Measurements from ENCODE around the gene MDK. TPM values are rescaled to one million over a fixed set of nuclear protein-coding genes. Genes with fewer than 3 reads are reported as not detected.

Gene MDK
- 157 and 177 TPM in 2 replicates for total RNA-seq (2014; rRNA removed; shearing (Covaris generic))

GRCh38 chr11:46381048-46381818 lies at the start of gene MDK:
TSS of gene MDK (plus strand) at chr11:46381669. CDS start at chr11:46382058, 389 bp downstream.
- peak; percentile 49 for DNase-seq (ENCODE audit: low read depth)

DNA sequence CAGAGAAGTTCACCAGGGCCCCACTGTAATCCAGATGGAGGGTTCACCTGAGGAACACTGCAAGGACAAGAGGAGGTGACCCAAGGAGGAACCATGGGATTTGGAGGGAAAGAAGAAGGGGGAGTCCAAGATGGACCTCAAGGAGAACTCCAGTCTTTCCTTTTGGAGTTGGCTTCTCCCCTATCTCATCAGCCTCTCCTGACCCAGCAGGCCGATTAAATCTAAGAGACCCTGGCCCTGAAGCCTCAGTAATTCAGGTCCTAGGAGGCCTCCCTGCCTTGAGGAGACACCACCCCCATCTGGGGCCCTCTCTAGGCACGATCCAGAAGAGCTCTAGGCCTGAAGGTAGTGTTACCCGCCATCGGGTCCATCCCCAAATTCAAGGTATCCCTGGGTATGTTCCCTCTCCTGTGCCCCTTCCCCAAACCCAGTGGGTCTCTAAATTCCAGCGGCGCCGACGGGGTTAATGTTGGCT lies 49.3 kb upstream of the MDK start:
- no peak for DNase-seq (ENCODE audit: low read depth)

- DNase-seq (ENCODE audit: low read depth), result no peak
Observed at GRCh38 chr11:46332568-46333393, 48.7 kb upstream of the MDK start.

DNA sequence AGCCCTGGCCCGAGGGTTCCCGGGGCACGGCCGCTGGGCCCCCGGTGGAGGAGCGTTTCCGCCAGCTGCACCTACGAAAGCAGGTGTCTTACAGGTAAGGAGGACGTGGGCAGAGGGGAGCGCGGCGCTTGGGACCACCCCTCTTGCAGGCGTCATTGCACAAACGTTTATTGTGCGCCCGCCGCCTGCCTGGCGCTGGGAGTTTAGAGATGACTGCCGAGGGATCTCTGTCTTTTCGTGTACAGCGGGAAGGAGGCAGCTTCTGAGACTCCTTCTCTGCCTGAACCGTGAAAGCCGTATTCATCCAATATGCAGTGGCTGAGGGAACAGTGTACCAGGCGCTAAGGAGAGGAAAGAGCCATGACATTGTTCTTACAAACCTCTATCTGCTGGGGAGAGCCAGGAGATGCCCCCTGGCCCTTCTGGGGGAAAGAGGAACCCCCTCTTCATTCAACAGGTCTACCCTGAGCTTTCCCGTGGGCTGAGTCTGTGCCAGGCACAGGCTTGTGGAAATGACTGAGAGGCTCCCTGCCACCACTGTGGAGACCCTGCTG lies 48.0 kb upstream of the MDK start:
- DNase-seq (ENCODE audit: low read depth), result no peak

GRCh38 chr11:46334211-46334610 lies 47.3 kb upstream of the MDK start:
- DNase-seq (ENCODE audit: low read depth), result no peak

- no peak for DNase-seq (ENCODE audit: low read depth)
Observed at GRCh38 chr11:46335271-46335670, 46.2 kb upstream of the MDK start.

- no peak for DNase-seq (ENCODE audit: low read depth)
Observed at GRCh38 chr11:46335890-46336562, 45.4 kb upstream of the MDK start.

DNA sequence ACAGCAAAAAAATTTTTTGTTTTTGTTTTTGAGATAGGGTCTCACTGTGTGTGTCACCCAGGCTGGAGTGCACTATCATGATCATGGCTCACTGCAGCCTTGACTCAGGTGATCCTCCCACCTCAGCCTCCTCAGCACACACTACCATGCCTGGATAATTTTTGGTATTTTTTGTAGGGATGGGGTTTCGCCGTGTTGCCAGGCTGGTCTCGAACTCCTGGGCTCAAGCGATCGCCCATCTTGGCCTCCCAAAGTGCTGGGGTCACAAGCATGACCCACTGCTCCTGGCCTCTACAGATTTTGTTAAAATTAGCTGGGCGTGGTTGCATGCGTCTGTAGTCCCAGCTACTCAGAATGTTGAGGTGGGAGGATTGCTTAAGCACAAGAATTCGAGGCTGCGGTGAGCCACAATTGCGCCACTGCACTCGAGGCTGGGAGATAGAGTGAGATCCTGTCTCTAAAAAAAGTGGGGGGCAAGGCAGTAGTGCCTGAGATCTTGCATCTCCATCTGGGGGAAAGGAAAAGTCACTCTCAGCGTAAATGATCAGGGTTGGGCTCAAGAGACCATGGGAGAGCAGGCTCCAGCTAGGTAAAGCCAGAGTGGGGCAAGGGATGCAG lies 44.8 kb upstream of the MDK start:
- DNase-seq (ENCODE audit: low read depth), result peak; percentile 57

DNA sequence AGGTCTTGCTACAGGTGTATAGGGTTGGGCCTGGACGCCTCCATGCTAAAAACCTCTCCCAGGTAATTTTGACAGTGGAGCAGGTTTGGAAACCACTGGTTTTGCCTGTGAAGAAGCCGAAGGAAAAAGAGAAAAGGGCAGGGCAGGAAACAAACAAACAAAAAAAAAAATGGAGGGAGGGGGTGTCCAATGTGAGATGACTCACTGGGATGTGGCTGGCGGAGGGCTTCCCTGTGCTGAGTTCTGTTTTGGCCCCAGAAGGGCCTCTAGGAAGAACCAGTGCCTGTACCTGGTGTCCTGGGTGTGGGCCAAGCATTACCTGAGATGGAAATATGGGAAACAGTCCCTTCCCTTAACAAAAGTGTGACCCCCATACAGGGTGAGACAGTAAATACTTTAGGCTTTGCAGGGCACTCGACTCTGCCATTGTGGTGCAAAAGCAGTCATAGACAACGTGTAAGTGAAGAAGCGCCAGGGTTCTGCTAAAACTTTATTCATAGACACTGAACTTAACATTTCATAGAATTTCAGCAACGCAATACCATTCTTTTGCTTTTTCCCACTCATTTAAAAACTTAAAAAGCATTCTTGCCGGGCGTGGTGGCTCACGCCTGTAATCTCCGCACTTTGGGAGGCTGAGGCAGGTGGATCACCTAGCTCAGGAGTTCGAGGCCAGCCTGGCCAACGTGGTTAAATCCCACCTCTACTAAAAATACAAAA lies 43.7 kb upstream of the MDK start:
- DNase-seq (ENCODE audit: low read depth), result no peak

DNA sequence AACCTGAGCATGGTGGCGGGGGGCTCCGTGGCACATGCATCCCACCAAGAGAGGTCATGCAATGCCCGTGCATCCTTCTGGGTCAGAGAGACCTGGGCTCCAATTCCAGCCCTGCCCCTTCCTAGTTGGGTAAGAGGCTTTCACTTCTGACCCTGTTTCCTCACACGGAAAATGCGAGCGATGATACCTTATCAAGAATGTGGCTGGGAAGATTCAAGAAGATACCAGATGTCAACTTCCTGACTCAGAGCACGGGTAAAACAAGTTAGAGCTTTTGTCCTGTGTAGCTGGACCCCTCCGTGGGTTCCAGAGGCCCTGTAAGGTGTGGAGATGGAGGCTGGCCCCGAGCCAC lies 42.9 kb upstream of the MDK start:
- DNase-seq (ENCODE audit: low read depth), result no peak

DNA sequence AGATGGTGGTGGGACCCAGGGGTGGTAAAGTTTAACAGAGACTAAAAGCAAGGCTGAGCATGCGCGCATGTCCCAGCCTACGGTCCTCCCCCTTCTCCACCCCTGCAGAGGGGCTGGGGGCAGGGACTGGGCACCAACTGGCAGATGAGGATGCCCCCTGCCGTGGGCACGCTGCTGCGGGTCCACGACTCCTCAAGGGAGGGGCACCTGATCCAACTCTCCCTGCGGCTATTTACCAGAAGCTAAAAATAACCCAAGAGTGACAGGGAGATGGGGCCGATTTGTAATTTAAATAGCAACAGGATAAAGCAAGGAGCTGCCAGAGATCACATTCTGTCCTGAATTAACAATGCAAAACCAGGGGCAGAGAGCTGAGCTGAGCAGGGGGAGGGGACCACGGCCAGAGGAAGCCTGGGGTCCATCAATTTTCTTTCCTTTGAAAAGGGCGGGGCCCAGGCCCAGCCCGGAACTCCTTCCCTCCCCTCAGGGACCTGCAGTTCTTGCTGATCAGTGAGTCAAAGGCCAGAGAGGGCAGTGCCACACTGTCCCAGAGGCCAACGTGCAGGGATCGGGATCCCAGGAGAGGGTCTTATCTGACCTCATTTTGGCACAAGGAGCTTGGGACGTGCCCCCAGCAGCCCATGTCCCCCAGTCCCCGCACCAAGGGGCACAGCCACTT lies 42.3 kb upstream of the MDK start:
- no peak for DNase-seq (ENCODE audit: low read depth)

DNA sequence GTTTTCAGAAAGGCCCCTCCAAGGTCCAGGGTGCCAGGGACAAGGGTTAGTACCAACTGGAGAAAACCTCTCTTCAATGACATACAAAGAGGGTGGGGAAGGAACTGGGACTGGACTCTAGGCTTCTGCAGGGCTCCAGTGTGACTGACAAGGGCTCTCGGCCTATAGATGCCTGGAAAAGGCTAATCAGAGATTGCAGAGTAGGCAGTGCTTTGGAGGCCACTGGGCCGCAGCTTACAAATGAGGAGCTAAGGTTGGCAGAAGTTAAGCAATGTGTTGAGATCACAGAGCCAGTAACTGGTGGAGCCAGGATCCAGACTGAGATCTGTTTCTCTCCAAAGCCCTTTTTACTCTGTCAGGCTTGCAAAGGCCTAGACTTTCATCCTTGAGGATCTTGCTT lies 41.7 kb upstream of the MDK start:
- no peak for DNase-seq (ENCODE audit: low read depth)

DNA sequence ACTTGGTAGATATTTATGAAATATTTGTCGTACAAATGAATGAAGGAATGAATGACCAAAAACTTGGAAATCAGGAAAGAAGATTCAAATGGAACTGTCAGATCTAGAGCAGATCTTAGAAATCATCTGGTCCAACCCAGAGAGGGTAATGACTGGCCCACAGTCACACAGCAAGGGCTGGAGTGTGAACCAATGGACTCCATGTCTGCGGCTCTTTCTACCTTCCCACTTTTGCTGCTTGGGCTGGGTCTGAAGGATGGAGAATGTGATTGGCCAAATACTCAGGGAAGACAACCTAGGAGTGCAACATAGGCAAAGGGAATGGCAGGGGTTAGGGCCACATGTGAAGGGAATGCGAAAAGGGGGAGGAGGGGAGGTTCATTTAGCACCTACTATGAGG lies 40.0 kb upstream of the MDK start:
- DNase-seq (ENCODE audit: low read depth), result no peak

DNA sequence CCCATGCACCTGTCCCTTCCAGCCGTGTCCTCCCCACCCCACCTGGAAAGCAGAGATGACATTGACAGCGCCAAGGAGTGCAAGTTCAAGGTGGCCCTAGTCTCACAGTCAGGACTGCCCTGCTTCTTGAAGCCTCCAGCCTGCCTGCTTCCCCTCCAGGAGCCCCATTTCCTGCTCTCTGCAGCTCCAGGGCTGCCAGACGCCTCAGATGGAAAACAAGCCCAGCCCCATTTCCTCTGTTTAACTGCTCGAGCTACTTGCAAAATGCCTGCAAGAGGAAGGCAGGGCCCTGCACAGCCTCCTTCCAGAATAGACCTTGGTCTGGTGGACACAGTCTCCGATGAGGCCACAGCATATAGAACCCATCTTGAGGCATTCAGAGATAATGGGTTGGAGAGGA lies 39.2 kb upstream of the MDK start:
- DNase-seq (ENCODE audit: low read depth), result no peak

DNA sequence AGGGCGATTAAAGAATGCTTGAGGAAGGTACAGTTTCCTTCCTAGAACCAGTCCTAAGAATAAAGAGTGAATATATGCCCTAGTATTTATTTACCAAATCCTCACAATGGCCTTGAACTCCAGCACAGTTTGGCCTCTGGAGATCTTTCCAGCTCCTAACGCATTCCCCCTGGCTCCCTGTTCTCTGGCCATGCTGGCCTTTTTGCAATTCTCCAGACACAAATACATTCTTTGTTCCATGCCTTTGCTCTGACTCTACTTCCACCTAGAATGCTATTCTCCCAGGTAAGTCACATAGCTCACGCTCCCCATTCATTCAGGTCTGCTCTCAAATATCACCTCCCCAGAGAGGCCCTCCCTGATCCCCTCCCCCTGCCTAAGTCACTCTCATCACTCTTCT lies 37.9 kb upstream of the MDK start:
- DNase-seq (ENCODE audit: low read depth), result no peak

DNA sequence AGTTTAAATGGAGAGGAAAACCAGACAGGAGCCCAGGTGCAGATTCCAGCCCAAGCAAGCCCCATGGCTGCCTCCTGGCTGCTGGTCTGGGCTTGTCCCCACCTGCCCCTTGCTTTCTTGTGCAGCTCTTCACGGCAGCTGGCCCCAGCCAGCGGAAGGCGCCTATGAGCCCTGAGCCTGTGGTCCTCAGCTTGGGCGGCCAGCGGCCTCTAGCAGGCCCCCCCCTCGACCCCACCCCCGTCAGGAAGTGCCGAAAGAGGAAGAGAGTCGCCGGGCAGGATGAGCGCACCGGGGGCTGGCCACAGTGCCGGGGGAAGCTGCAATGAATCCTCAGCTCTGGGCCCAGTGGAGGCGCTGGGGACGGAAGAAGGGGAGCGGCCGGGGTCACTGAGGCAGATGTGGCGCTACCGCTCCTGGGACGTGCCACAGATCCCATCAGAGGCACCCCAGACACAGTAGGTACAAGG lies 36.3 kb upstream of the MDK start:
- DNase-seq (ENCODE audit: low read depth), result no peak

DNA sequence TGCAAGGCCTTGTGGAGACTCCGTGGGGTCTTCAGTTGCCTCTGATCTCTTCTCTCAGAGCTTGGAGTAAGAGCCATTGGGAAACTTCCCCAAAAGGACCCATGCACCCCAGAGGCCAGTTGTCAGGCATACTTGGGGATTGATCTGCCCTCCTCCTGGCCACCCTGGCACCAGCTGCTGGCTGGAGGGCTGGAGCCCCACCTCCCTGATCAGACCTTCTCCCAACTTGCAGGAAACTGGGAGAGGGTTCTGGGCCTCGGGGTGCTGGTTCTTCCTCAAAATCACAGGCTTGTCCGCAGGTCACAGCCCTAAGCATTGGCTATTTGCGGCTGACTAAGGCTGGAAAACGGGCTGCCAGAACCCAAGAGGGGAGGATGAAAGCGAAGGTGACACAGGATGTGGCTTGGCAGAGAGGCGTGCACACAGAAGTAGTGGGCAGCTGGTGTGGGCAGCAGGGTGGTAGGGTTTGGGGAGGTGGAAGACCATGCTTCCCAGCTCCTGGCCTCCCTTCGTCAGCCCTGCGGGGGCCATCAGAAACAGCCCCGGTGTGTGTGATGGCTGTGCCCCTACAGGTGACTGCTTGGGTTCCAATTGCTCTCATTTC lies 35.5 kb upstream of the MDK start:
- DNase-seq (ENCODE audit: low read depth), result no peak

GRCh38 chr11:46346886-46347636 lies 34.4 kb upstream of the MDK start, which contains the start of gene DGKZ:
TSS of gene DGKZ (plus strand) at chr11:46347463. CDS start at chr11:46347660, 197 bp downstream.
- DNase-seq (ENCODE audit: low read depth), result peak; percentile 92

Data from Daoy (cell line).